GM23248 (cell line): ENCODE data around the gene PPP2R5B. TPM values are rescaled to one million over a fixed set of nuclear protein-coding genes. Genes with fewer than 3 reads are reported as not detected.
A peak's percentile ranks its signal among the peaks of the same experiment; 100 is the strongest.

Experiments used
- DNase-seq: peaks from one replicate; pipeline ENCODE4 v3.0.0-alpha.2; 2015
- H2AFZ ChIP-seq: fragments of 200-600 bp; sonication (generic); 2 replicates; pipeline ENCODE4 v1.6.1; 2016; ENCODE audit warnings: antibody characterized with exemption
- H3F3A ChIP-seq: fragments of 200-600 bp; sonication (generic); 2 replicates; pipeline ENCODE4 v1.6.1; 2016; ENCODE audit warnings: mild to moderate bottlenecking, antibody characterized with exemption, mixed run types; ENCODE audit not compliant: insufficient read depth
- H3K27ac ChIP-seq: fragments of 200-600 bp; sonication (generic); 2 replicates; pipeline ENCODE4 v1.5.1; 2016; ENCODE audit warnings: mild to moderate bottlenecking
- H3K27me3 ChIP-seq: fragments of 200-600 bp; sonication (generic); replicated peaks from 2 replicates; pipeline ENCODE4 v1.6.1; 2016; ENCODE audit warnings: mild to moderate bottlenecking; ENCODE audit not compliant: insufficient read depth
- H3K36me3 ChIP-seq: fragments of 200-600 bp; sonication (generic); 2 replicates; pipeline ENCODE4 v1.6.1; 2016; ENCODE audit warnings: low read depth, mild to moderate bottlenecking
- H3K4me1 ChIP-seq: fragments of 200-600 bp; sonication (generic); 2 replicates; pipeline ENCODE4 v1.6.1; 2016; ENCODE audit warnings: mild to moderate bottlenecking; ENCODE audit not compliant: insufficient read depth
- H3K4me2 ChIP-seq: fragments of 200-600 bp; sonication (generic); one replicate; pipeline ENCODE4 v1.6.1; 2016; ENCODE audit warnings: mild to moderate bottlenecking; ENCODE audit not compliant: unreplicated experiment
- H3K4me3 ChIP-seq: fragments of 200-600 bp; sonication (generic); 2 replicates; pipeline ENCODE4 v1.5.1; 2016; ENCODE audit warnings: mild to moderate bottlenecking
- H3K79me2 ChIP-seq: fragments of 200-600 bp; sonication (generic); 2 replicates; pipeline ENCODE4 v1.6.1; 2016; ENCODE audit warnings: mild to moderate bottlenecking; ENCODE audit not compliant: insufficient read depth
- H3K9ac ChIP-seq: fragments of 200-600 bp; sonication (generic); 2 replicates; pipeline ENCODE4 v1.6.1; 2016; ENCODE audit warnings: mild to moderate bottlenecking
- H3K9me2 ChIP-seq: fragments of 200-600 bp; sonication (generic); 2 replicates; pipeline ENCODE4 v1.6.1; 2016; ENCODE audit warnings: mixed run types, mild to moderate bottlenecking, moderate library complexity; ENCODE audit not compliant: insufficient read depth
- H3K9me3 ChIP-seq: fragments of 200-600 bp; sonication (generic); one replicate; pipeline ENCODE4 v1.6.1; 2017; ENCODE audit warnings: low read depth
- H4K20me1 ChIP-seq: fragments of 200-600 bp; sonication (generic); 2 replicates; pipeline ENCODE4 v1.6.0; 2016; ENCODE audit not compliant: insufficient read depth
- EZH2 ChIP-seq: fragments of 200-600 bp; sonication (generic); IDR thresholded peaks from 2 replicates; pipeline ENCODE4 v1.6.1; 2018; ENCODE audit warnings: antibody characterized with exemption, mild to moderate bottlenecking; ENCODE audit not compliant: insufficient read depth, poor library complexity, severe bottlenecking
- EZH2phosphoT487 ChIP-seq: fragments of 200-600 bp; sonication (generic); IDR thresholded peaks from 2 replicates; pipeline ENCODE4 v1.6.1; 2018; ENCODE audit warnings: antibody characterized with exemption, moderate library complexity, mild to moderate bottlenecking, low read depth; ENCODE audit not compliant: insufficient read depth
- WGBS, 2 experiments: methylation state at CpG; one replicate each; pipeline ENCODE4 v1.1.6; 2015 to 2017; ENCODE audit warnings: low lambda C conversion rate in 2 of 2, low coverage in 1 of 2; ENCODE audit errors: missing lambda C conversion rate in 2 of 2; 5-methylcytosine and 5-hydroxymethylcytosine counted together
- in situ Hi-C: fragments of 300-500 bp; cut with MboI; formaldehyde crosslinking; loops from 2 replicates; pipeline ENCODE4 v1.15.0; 2020
- polyA plus RNA-seq: library from polyadenylated mRNA; unstranded; fragments of >200 nt; fragmentation: Nextera tagmentation; extraction: Ambion mirVana; gene quantifications from 2 replicates; pipeline ENCODE4 v1.2.1, GENCODE V29; 2016
- total RNA-seq: library from RNA; depleted of rRNA; stranded (reverse); fragments of >200 nt; shearing (Covaris generic); gene quantifications from 2 replicates; pipeline ENCODE4 v1.2.3, GENCODE V29; 2014

The PPP2R5B gene
- total and polyA plus RNA-seq, 2 experiments from 2014 or later = 16.4 to 27.3 TPM

DNA sequence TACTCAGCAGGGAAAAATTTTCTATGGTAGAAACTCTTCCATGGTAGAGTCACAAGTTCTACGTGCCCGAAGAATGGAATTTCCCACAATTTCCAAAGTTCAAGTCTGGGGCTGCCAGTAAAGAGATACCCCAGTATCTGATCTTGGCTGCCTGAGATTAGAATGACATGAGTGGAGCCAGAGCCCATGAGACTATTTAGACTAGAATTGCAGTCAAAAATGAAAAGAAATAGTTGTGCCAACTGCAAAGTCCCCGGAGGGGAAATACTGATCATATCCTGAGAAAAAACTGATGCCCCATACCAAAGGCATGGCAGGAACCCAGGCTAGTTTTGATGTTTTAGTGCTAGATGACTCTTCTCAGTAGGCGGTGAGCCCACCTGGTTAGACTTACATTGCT, 36.2 kb downstream of the PPP2R5B start:
- no peak overlapping the region for H2AFZ ChIP-seq
- H4K20me1 ChIP-seq = no peaks in the 10 kb centered on the region
- TF ChIP-seq EZH2phosphoT487 = no peak
- TF ChIP-seq EZH2 = no peak
- no peak overlapping the region for H3K4me2 ChIP-seq
- 0 out of 2 replicates have a peak, but pooled peaks cover 11% of the 10 kb centered on the region for H3K27me3 ChIP-seq
- H3K9ac ChIP-seq = no peak overlapping the region
- no peaks in the 10 kb centered on the region for H3K9me2 ChIP-seq
- WGBS, 2 experiments = 62% methylated on average over 4 of the region's 4 CpGs
- in situ Hi-C loops = no loop called here
- H3K79me2 ChIP-seq = no peaks in the 10 kb centered on the region
- H3K4me3 ChIP-seq = no peak overlapping the region
- no peaks in the 10 kb centered on the region for H3K36me3 ChIP-seq
- no peaks in the 10 kb centered on the region for H3F3A ChIP-seq
- no peak overlapping the region for H3K27ac ChIP-seq
- H3K4me1 ChIP-seq = no peaks in the 10 kb centered on the region; the same call in 1 of the 2 replicates
- no peaks in the 10 kb centered on the region for H3K9me3 ChIP-seq
- no peak for DNase-seq

DNA sequence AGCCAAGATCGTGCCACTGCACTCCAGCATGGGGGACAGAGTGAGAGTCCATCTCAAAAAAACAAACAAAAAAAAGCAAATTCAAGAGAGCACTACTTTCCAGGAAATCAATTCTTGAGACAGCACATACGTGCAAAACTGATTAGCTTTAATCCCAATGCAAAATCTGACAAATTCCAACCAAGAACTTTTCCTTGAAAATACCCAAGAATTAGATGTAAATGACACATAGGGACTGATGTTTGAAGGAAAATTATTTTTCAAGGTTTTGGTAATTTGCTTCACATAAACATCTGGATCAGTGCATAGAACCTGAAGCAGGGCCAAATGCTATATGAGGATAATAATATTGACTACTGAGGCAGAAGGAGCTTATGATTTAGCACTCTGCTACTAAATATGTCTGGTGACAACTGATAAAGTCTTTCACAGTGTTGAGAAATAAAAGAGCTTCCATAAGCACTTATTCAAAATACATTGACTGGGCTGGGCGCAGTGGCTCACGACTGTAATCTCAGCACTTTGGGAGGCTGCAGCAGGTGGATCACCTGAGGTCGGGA, 38.7 kb downstream of the PPP2R5B start:
- H4K20me1 ChIP-seq = no peaks in the 10 kb centered on the region
- H3K9ac ChIP-seq = no peak overlapping the region
- no peak overlapping the region for H3K4me2 ChIP-seq
- in situ Hi-C loops = no loop called here
- no peak overlapping the region for H3K27ac ChIP-seq
- H3K27me3 ChIP-seq = 0 out of 2 replicates have a peak, but pooled peaks cover 7% of the 10 kb centered on the region
- H3K36me3 ChIP-seq = no peaks in the 10 kb centered on the region
- no peaks in the 10 kb centered on the region for H3F3A ChIP-seq
- H3K4me3 ChIP-seq = no peak overlapping the region
- DNase-seq = no peak
- no peak for TF ChIP-seq EZH2phosphoT487
- TF ChIP-seq EZH2 = no peak
- H3K79me2 ChIP-seq = no peaks in the 10 kb centered on the region
- H3K4me1 ChIP-seq = no peaks in the 10 kb centered on the region; the same call in 1 of the 2 replicates
- H2AFZ ChIP-seq = no peak overlapping the region
- 64 to 65% methylated on average over 5 of the region's 5 CpGs for WGBS, 2 experiments
- H3K9me3 ChIP-seq = no peaks in the 10 kb centered on the region
- no peaks in the 10 kb centered on the region for H3K9me2 ChIP-seq

DNA sequence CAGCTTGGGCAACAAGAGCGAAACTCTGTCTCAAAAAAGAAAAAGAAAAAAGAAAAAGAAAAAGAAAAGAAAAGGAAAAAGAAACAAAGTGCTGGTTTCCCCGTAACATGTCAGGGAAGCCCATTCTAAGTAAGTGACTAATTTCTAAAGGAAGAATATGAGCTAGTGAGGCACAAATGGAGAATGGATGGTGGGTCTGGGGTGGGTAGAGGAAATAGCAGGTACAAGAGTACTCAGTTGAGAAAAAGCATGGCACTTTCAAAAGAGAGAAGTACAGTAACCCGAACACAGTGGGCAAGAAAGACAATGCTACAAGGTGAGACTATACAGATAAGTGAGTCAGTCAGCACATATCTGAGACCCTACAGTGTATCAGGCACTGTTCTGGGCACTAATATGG, 42.9 kb downstream of the PPP2R5B start:
- Histone ChIP-seq H4K20me1 (no peaks in the 10 kb centered on the region), H3K9ac (no peak overlapping the region), H3K4me3 (no peak overlapping the region), H3F3A (no peaks in the 10 kb centered on the region), H3K79me2 (no peaks in the 10 kb centered on the region), H2AFZ (no peak overlapping the region), H3K4me1 (no peaks in the 10 kb centered on the region; the same call in 1 of the 2 replicates), H3K27me3 (0 out of 2 replicates have a peak, but pooled peaks cover 7% of the 10 kb centered on the region), H3K36me3 (no peaks in the 10 kb centered on the region), H3K27ac (no peak overlapping the region), H3K4me2 (no peak overlapping the region), H3K9me3 (no peaks in the 10 kb centered on the region), H3K9me2 (no peaks in the 10 kb centered on the region)
- 86 to 100% methylated on average over 3 of the region's 3 CpGs for WGBS, 2 experiments
- in situ Hi-C loops = no loop called here
- TF ChIP-seq EZH2 (no peak), EZH2phosphoT487 (no peak)
- no peak for DNase-seq

DNA sequence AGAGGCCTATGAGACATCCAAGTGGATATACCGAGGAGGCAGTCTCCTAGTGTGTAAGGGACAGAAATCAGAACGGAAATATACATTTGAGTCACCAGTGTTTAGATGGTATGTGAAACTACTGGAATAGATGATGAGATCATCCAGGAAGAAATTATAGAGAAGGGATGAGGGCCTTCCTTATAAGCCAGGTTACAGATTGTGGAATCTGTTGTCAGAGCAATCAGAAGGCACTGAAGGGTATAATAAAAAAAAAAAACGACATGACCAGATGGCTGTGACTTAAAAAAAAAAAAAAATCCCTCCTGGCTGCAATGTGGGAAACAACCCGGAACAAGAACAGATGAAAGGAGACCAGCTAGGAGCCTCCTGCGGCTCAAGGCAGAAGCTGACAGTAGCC, 44.7 kb downstream of the PPP2R5B start:
- no peaks in the 10 kb centered on the region for H3K9me3 ChIP-seq
- H3K9ac ChIP-seq = no peak overlapping the region
- 26 to 27% methylated on average over 5 of the region's 5 CpGs for WGBS, 2 experiments
- H3K4me1 ChIP-seq = no peaks in the 10 kb centered on the region; the same call in 1 of the 2 replicates
- H3K9me2 ChIP-seq = no peaks in the 10 kb centered on the region
- no peaks in the 10 kb centered on the region; the same call in 1 of the 2 replicates for H3K27me3 ChIP-seq
- no peaks in the 10 kb centered on the region for H4K20me1 ChIP-seq
- H3K36me3 ChIP-seq = no peaks in the 10 kb centered on the region
- no peak overlapping the region for H3K4me2 ChIP-seq
- in situ Hi-C loops = no loop called here
- peak; percentile 61 for DNase-seq
- no peaks in the 10 kb centered on the region for H3K79me2 ChIP-seq
- H2AFZ ChIP-seq = no peak overlapping the region; the same call in 1 of the 2 replicates
- no peak overlapping the region for H3K4me3 ChIP-seq
- no peak for TF ChIP-seq EZH2
- TF ChIP-seq EZH2phosphoT487 = no peak
- no peak overlapping the region for H3K27ac ChIP-seq
- no peaks in the 10 kb centered on the region for H3F3A ChIP-seq

DNA sequence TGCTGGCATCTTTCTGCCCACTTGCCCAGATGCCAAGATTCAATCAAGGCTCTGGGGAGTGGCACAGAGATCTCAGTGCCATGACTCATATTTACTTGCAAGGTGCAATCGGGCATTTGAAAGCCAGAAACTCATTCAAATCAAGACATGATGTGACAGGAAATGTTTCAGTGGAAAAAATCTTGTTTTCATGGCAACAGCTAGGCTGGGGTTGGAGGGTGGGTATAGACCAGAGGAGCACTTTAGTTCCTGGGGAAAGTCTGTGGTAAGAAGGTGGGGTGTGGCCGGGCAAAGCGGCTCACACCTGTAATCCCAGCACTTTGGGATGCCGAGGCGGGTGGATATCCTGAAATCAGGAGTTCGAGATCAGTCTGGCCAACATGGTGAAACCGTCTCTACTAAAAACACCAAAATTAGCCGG, 46.3 kb downstream of the PPP2R5B start:
- Histone ChIP-seq H3K27ac (no peak overlapping the region), H3K36me3 (no peaks in the 10 kb centered on the region), H2AFZ (no peak overlapping the region), H3K4me2 (no peak overlapping the region), H3K9me3 (no peaks in the 10 kb centered on the region), H4K20me1 (no peaks in the 10 kb centered on the region), H3F3A (no peaks in the 10 kb centered on the region), H3K4me3 (no peak overlapping the region), H3K27me3 (no peaks in the 10 kb centered on the region; the same call in 1 of the 2 replicates), H3K9me2 (no peaks in the 10 kb centered on the region), H3K79me2 (no peaks in the 10 kb centered on the region), H3K9ac (no peak overlapping the region), H3K4me1 (no peaks in the 10 kb centered on the region; the same call in 1 of the 2 replicates)
- no peak for DNase-seq
- WGBS, 2 experiments = 82 to 86% methylated on average over 8 of the region's 8 CpGs
- TF ChIP-seq EZH2phosphoT487 = no peak
- in situ Hi-C loops = no loop called here
